Raji (cell line): ENCODE results near the gene AGPAT1.

Experiments
- POLR2A ChIP-seq: IDR thresholded peaks from 2 replicates; pipeline ENCODE4 v1.6.1; 2011; ENCODE audit warnings: low read depth, low read length, control low read depth; ENCODE audit not compliant: insufficient read depth

AGPAT1 gene

GRCh38 chr6:32149932-32150870 is 25.7 kb downstream of the AGPAT1 start:
- no peak for TF ChIP-seq POLR2A

GRCh38 chr6:32149092-32149755 is 26.7 kb downstream of the AGPAT1 start:
- no peak for TF ChIP-seq POLR2A

GRCh38 chr6:32148289-32149091 is 27.4 kb downstream of the AGPAT1 start:
- TF ChIP-seq POLR2A: no peak

GRCh38 chr6:32147401-32148132 is 28.3 kb downstream of the AGPAT1 start:
- no peak for TF ChIP-seq POLR2A

- TF ChIP-seq POLR2A: no peak
Measured at GRCh38 chr6:32146687-32147086, 29.2 kb downstream of the AGPAT1 start.

- no peak for TF ChIP-seq POLR2A
Measured at GRCh38 chr6:32146287-32146686, 29.6 kb downstream of the AGPAT1 start.

GRCh38 chr6:32140420-32141046 is 35.4 kb downstream of the AGPAT1 start:
- no peak for TF ChIP-seq POLR2A

GRCh38 chr6:32139590-32139989 is 36.3 kb downstream of the AGPAT1 start:
- TF ChIP-seq POLR2A: no peak

GRCh38 chr6:32137454-32137853 is 38.4 kb downstream of the AGPAT1 start:
- no peak for TF ChIP-seq POLR2A

GRCh38 chr6:32133786-32134185 is 42.1 kb downstream of the AGPAT1 start:
- no peak for TF ChIP-seq POLR2A

GRCh38 chr6:32132110-32132509 is 43.8 kb downstream of the AGPAT1 start:
- TF ChIP-seq POLR2A: no peak

GRCh38 chr6:32131439-32131948 is 44.4 kb downstream of the AGPAT1 start:
- TF ChIP-seq POLR2A: no peak

- no peak for TF ChIP-seq POLR2A
Measured at GRCh38 chr6:32129297-32130088, 46.4 kb downstream of the AGPAT1 start.
